ENCODE data around the gene SEMA3D.
A peak's percentile ranks its signal among the peaks of the same experiment; 100 is the strongest.

GRCh38 chr7:85030893-85031292 lies 156.0 kb downstream of the SEMA3D start:
- TF ChIP-seq POLR2AphosphoS5 (IDR thresholded peaks at IDR 0.05) = no peak
- peak; percentile 30 to 62 (median 40) for TF ChIP-seq CTCF (IDR thresholded peaks at IDR 0.05)

All from breast epithelium (tissue), 3 donors.